ENCODE results near the gene BBS5.

GRCh38 chr2:169485650-169486138 lies 6.4 kb downstream of the BBS5 start:
- TF ChIP-seq EP300 (conservative IDR thresholded peaks at IDR 0.05; ENCODE audit: poor library complexity, severe bottlenecking) (no peak), CTCF (IDR thresholded peaks at IDR 0.05; ENCODE audit: poor library complexity, severe bottlenecking) (no peak), EZH2 (IDR thresholded peaks at IDR 0.05; ENCODE audit: borderline replicate concordance, insufficient read depth, low read length, poor library complexity, severe bottlenecking) (no peak)

Data from neural cell (in vitro differentiated cells).